HEK293 (cell line): ENCODE measurements around the gene GPN1.
A peak's percentile ranks its signal among the peaks of the same experiment; 100 is the strongest.

Experiments used
- FEZF1 ChIP-seq: fragments of 450-650 bp; formaldehyde crosslinking; IDR thresholded peaks from 2 replicates; pipeline ENCODE4 v1.5.1; 2016; ENCODE audit warnings: missing biosample characterization, missing genetic modification characterization
- GLIS1 ChIP-seq: fragments of 450-650 bp; formaldehyde crosslinking; IDR thresholded peaks from 2 replicates; pipeline ENCODE4 v1.5.1; 2016; ENCODE audit warnings: missing biosample characterization, missing genetic modification characterization
- KLF1 ChIP-seq: fragments of 450-650 bp; formaldehyde crosslinking; IDR thresholded peaks from 2 replicates; pipeline ENCODE4 v1.5.1; 2016; ENCODE audit warnings: missing biosample characterization, missing genetic modification characterization
- KLF10 ChIP-seq: fragments of 450-650 bp; IDR thresholded peaks from 2 replicates; pipeline ENCODE4 v1.5.1; 2018; ENCODE audit warnings: missing biosample characterization, mild to moderate bottlenecking, missing genetic modification characterization
- SCRT1 ChIP-seq: fragments of 450-650 bp; formaldehyde crosslinking; IDR thresholded peaks from 2 replicates; pipeline ENCODE4 v1.5.1; 2016; ENCODE audit warnings: missing biosample characterization, missing genetic modification characterization, borderline replicate concordance
- TRIM28 ChIP-seq: IDR thresholded peaks from 2 replicates; pipeline ENCODE4 v1.6.1; 2011; ENCODE audit warnings: low read length, control low read depth, borderline replicate concordance
- ZFHX2 ChIP-seq: fragments of 450-650 bp; formaldehyde crosslinking; conservative IDR thresholded peaks from 2 replicates; pipeline ENCODE4 v1.5.1; 2016; ENCODE audit warnings: missing biosample characterization, missing genetic modification characterization
- ZFP69B ChIP-seq: fragments of 450-650 bp; formaldehyde crosslinking; IDR thresholded peaks from 2 replicates; pipeline ENCODE4 v1.5.1; 2016; ENCODE audit warnings: missing biosample characterization, missing genetic modification characterization
- ZNF2 ChIP-seq: fragments of 450-650 bp; formaldehyde crosslinking; IDR thresholded peaks from 2 replicates; pipeline ENCODE4 v1.5.1; 2016; ENCODE audit warnings: missing biosample characterization, missing genetic modification characterization
- ZNF223 ChIP-seq: fragments of 450-650 bp; formaldehyde crosslinking; IDR thresholded peaks from 2 replicates; pipeline ENCODE4 v1.5.1; 2016; ENCODE audit warnings: missing biosample characterization, missing genetic modification characterization
- ZNF239 ChIP-seq: fragments of 450-650 bp; formaldehyde crosslinking; IDR thresholded peaks from 2 replicates; pipeline ENCODE4 v1.5.1; 2016; ENCODE audit warnings: missing biosample characterization, missing genetic modification characterization
- ZNF302 ChIP-seq: fragments of 450-650 bp; formaldehyde crosslinking; IDR thresholded peaks from 2 replicates; pipeline ENCODE4 v1.5.1; 2016; ENCODE audit warnings: missing biosample characterization, missing genetic modification characterization, low read depth
- ZNF404 ChIP-seq: fragments of 450-650 bp; formaldehyde crosslinking; IDR thresholded peaks from 2 replicates; pipeline ENCODE4 v1.5.1; 2017; ENCODE audit warnings: missing biosample characterization, missing genetic modification characterization
- ZNF501 ChIP-seq: fragments of 450-650 bp; formaldehyde crosslinking; IDR thresholded peaks from 2 replicates; pipeline ENCODE4 v1.5.1; 2016; ENCODE audit warnings: missing biosample characterization, missing genetic modification characterization
- ZNF514 ChIP-seq: fragments of 450-650 bp; formaldehyde crosslinking; IDR thresholded peaks from 2 replicates; pipeline ENCODE4 v1.5.1; 2016; ENCODE audit warnings: missing biosample characterization, missing genetic modification characterization
- ZNF560 ChIP-seq: fragments of 450-650 bp; formaldehyde crosslinking; IDR thresholded peaks from 2 replicates; pipeline ENCODE4 v1.5.1; 2017; ENCODE audit warnings: missing biosample characterization, missing genetic modification characterization, borderline replicate concordance
- ZNF561 ChIP-seq: fragments of 450-650 bp; IDR thresholded peaks from 2 replicates; pipeline ENCODE4 v1.5.1; 2018; ENCODE audit warnings: missing biosample characterization, missing genetic modification characterization, borderline replicate concordance
- ZSCAN23 ChIP-seq: fragments of 450-650 bp; formaldehyde crosslinking; IDR thresholded peaks from 2 replicates; pipeline ENCODE4 v1.5.1; 2016; ENCODE audit warnings: missing biosample characterization, missing genetic modification characterization
- TF ChIP-seq, protein P1 (sequence below): fragments of 450-650 bp; formaldehyde crosslinking; IDR thresholded peaks from 2 replicates; pipeline ENCODE4 v1.5.1; 2016; ENCODE audit warnings: missing biosample characterization, missing genetic modification characterization
- TF ChIP-seq, protein P2 (sequence below): fragments of 450-650 bp; formaldehyde crosslinking; IDR thresholded peaks from 2 replicates; pipeline ENCODE4 v1.5.0; 2017; ENCODE audit warnings: missing biosample characterization, missing genetic modification characterization, borderline replicate concordance
- TF ChIP-seq, protein P3 (sequence below): fragments of 450-650 bp; formaldehyde crosslinking; IDR thresholded peaks from 2 replicates; pipeline ENCODE4 v1.5.1; 2016; ENCODE audit warnings: missing biosample characterization, missing genetic modification characterization
- TF ChIP-seq, protein P4 (sequence below): fragments of 450-650 bp; formaldehyde crosslinking; conservative IDR thresholded peaks from 2 replicates; pipeline ENCODE4 v1.5.1; 2016; ENCODE audit warnings: low read depth, missing biosample characterization, missing genetic modification characterization
- TF ChIP-seq, protein P5 (sequence below): fragments of 450-650 bp; formaldehyde crosslinking; IDR thresholded peaks from 2 replicates; pipeline ENCODE4 v1.5.1; 2016; ENCODE audit warnings: missing biosample characterization, missing genetic modification characterization

Gene GPN1

DNA sequence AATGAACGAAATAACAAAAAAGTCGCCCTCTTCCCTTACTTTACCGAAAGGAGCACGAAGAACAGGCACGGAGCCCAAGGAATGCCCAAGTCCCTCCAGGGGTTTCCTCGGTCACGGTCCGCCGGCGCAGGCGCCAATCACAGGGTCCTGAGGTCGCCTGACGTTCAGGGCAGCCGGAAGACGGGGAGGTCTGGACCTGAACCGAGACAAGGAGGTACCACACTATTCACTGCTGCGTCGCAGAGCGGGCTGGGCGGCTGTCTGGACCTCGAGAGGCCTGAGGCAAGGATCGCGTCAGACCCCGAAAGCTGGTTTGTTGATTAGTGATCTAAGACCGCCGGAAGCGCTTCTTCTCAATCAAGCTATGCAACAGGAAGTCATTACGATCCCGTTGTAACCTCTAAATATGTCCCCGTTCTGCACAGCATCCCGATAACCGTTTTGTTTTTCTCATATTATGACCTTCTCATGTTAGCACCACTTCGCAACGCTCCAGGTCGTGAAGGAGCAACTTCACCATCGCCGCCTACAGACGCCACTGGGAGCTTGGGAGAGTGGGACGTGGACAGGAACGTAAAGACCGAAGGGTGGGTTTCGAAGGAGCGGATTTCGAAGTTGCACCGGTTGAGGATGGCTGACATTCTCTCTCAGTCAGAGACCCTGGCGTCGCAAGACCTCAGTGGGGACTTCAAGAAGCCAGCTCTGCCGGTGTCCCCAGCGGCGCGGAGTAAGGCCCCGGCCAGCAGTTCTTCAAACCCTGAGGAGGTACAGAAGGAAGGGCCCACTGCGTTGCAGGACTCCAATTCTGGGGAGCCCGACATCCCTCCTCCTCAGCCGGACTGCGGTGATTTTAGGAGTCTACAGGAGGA lies 34.7 kb downstream of the GPN1 start, which contains the start of the genes SLC4A1AP and SUPT7L (continued):
- TF ChIP-seq, protein P1, sequence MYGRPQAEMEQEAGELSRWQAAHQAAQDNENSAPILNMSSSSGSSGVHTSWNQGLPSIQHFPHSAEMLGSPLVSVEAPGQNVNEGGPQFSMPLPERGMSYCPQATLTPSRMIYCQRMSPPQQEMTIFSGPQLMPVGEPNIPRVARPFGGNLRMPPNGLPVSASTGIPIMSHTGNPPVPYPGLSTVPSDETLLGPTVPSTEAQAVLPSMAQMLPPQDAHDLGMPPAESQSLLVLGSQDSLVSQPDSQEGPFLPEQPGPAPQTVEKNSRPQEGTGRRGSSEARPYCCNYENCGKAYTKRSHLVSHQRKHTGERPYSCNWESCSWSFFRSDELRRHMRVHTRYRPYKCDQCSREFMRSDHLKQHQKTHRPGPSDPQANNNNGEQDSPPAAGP (tag by site-specific recombination) = peak; percentile 99
- TF ChIP-seq ZNF2 (tag by site-specific recombination) = peak; percentile 100
- TF ChIP-seq, protein P2, sequence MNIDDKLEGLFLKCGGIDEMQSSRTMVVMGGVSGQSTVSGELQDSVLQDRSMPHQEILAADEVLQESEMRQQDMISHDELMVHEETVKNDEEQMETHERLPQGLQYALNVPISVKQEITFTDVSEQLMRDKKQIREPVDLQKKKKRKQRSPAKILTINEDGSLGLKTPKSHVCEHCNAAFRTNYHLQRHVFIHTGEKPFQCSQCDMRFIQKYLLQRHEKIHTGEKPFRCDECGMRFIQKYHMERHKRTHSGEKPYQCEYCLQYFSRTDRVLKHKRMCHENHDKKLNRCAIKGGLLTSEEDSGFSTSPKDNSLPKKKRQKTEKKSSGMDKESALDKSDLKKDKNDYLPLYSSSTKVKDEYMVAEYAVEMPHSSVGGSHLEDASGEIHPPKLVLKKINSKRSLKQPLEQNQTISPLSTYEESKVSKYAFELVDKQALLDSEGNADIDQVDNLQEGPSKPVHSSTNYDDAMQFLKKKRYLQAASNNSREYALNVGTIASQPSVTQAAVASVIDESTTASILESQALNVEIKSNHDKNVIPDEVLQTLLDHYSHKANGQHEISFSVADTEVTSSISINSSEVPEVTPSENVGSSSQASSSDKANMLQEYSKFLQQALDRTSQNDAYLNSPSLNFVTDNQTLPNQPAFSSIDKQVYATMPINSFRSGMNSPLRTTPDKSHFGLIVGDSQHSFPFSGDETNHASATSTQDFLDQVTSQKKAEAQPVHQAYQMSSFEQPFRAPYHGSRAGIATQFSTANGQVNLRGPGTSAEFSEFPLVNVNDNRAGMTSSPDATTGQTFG = 0 out of 2 replicates have a peak, but pooled peaks have one; percentile 74
- peak; percentile 90 for TF ChIP-seq ZSCAN23
- TF ChIP-seq SCRT1 (tag by site-specific recombination) = peak; percentile 91
- peak; percentile 26; the same call in 1 of the 2 replicates for TF ChIP-seq ZFHX2
- TF ChIP-seq, protein P3, sequence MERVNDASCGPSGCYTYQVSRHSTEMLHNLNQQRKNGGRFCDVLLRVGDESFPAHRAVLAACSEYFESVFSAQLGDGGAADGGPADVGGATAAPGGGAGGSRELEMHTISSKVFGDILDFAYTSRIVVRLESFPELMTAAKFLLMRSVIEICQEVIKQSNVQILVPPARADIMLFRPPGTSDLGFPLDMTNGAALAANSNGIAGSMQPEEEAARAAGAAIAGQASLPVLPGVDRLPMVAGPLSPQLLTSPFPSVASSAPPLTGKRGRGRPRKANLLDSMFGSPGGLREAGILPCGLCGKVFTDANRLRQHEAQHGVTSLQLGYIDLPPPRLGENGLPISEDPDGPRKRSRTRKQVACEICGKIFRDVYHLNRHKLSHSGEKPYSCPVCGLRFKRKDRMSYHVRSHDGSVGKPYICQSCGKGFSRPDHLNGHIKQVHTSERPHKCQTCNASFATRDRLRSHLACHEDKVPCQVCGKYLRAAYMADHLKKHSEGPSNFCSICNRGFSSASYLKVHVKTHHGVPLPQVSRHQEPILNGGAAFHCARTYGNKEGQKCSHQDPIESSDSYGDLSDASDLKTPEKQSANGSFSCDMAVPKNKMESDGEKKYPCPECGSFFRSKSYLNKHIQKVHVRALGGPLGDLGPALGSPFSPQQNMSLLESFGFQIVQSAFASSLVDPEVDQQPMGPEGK = peak; percentile 23; the same call in 1 of the 2 replicates
- no peak for TF ChIP-seq ZNF404 (tag by site-specific recombination)
- TF ChIP-seq ZNF561 (tag by site-specific recombination) = peak; percentile 90
- peak; percentile 88 for TF ChIP-seq TRIM28
- peak; percentile 70 for TF ChIP-seq KLF10
- peak; percentile 87 for TF ChIP-seq ZFP69B (tag by site-specific recombination)
- TF ChIP-seq ZNF223 (tag by site-specific recombination) = 0 out of 2 replicates have a peak, but pooled peaks have one; percentile 44
- no peak for TF ChIP-seq ZNF560 (tag by site-specific recombination)
- TF ChIP-seq FEZF1 (tag by site-specific recombination) = peak; percentile 40
- TF ChIP-seq ZNF302 (tag by site-specific recombination) = 0 out of 2 replicates have a peak, but pooled peaks have one; percentile 49
- no peak for TF ChIP-seq ZNF239 (tag by site-specific recombination)
- TF ChIP-seq KLF1 (tag by site-specific recombination) = peak; percentile 40; the same call in 1 of the 2 replicates
- TF ChIP-seq, protein P4, sequence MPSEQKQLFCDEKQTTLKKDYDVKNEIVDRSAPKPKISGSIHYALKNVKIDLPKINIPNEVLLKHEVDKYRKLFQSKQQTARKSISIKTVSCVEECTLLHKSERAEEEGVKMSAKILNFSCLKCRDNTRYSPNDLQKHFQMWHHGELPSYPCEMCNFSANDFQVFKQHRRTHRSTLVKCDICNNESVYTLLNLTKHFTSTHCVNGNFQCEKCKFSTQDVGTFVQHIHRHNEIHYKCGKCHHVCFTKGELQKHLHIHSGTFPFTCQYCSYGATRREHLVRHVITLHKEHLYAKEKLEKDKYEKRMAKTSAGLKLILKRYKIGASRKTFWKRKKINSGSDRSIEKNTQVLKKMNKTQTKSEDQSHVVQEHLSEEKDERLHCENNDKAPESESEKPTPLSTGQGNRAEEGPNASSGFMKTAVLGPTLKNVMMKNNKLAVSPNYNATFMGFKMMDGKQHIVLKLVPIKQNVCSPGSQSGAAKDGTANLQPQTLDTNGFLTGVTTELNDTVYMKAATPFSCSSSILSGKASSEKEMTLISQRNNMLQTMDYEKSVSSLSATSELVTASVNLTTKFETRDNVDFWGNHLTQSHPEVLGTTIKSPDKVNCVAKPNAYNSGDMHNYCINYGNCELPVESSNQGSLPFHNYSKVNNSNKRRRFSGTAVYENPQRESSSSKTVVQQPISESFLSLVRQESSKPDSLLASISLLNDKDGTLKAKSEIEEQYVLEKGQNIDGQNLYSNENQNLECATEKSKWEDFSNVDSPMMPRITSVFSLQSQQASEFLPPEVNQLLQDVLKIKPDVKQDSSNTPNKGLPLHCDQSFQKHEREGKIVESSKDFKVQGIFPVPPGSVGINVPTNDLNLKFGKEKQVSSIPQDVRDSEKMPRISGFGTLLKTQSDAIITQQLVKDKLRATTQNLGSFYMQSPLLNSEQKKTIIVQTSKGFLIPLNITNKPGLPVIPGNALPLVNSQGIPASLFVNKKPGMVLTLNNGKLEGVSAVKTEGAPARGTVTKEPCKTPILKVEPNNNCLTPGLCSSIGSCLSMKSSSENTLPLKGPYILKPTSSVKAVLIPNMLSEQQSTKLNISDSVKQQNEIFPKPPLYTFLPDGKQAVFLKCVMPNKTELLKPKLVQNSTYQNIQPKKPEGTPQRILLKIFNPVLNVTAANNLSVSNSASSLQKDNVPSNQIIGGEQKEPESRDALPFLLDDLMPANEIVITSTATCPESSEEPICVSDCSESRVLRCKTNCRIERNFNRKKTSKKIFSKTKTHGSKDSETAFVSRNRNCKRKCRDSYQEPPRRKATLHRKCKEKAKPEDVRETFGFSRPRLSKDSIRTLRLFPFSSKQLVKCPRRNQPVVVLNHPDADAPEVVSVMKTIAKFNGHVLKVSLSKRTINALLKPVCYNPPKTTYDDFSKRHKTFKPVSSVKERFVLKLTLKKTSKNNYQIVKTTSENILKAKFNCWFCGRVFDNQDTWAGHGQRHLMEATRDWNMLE (tag by site-specific recombination) = peak; percentile 94
- no peak for TF ChIP-seq GLIS1 (tag by site-specific recombination)
- TF ChIP-seq ZNF514 (tag by site-specific recombination) = no peak
- TF ChIP-seq ZNF501 = peak; percentile 99; the same call in 1 of the 2 replicates
- TF ChIP-seq, protein P5, sequence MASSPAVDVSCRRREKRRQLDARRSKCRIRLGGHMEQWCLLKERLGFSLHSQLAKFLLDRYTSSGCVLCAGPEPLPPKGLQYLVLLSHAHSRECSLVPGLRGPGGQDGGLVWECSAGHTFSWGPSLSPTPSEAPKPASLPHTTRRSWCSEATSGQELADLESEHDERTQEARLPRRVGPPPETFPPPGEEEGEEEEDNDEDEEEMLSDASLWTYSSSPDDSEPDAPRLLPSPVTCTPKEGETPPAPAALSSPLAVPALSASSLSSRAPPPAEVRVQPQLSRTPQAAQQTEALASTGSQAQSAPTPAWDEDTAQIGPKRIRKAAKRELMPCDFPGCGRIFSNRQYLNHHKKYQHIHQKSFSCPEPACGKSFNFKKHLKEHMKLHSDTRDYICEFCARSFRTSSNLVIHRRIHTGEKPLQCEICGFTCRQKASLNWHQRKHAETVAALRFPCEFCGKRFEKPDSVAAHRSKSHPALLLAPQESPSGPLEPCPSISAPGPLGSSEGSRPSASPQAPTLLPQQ = peak; percentile 89
